A549 (cell line): ENCODE results near the gene BRAT1. TPM values are rescaled to one million over a fixed set of nuclear protein-coding genes. Genes with fewer than 3 reads are reported as not detected.

Source experiments
- ATAC-seq, 2 experiments: fragments of 200-7000 bp in 1 of 2; fragments of >200 bp in 1 of 2; cut with Nextera tagmentation in 1 of 2; cut with Tn5 transposase in 1 of 2; 3 replicates each; pipeline versions ENCODE4 v1.8.0 to v1.9.1; 2018 to 2020; ENCODE audit warnings: mild to moderate bottlenecking in 1 of 2, moderate library complexity in 1 of 2
- CTCF ChIA-PET: fragments of 300-600 bp; sonication (Branson Sonifier 250); formaldehyde crosslinking; extraction: SDS; loops from one replicate; lab custom pipeline; 2021; ENCODE audit warnings: antibody characterized with exemption, inconsistent platforms; lab: Yijun Ruan, JAX
- POLR2A ChIA-PET: fragments of 350-600 bp; formaldehyde crosslinking; extraction: SDS; loops from one replicate; lab custom pipeline; 2021; ENCODE audit warnings: antibody characterized with exemption, inconsistent platforms; lab: Yijun Ruan, JAX
- DNase-seq, 2 experiments: peaks; one replicate each; pipeline versions ENCODE4 v3.0.0 to v3.0.0-alpha.2; 2011 to 2016; ENCODE audit warnings: low read depth in 1 of 2, low spot score in 1 of 2
- FAIRE-seq: peaks from 2 replicates; lab custom pipeline; 2011; peaks lifted over from hg19 to GRCh38; lab: Jason Lieb, UNC
- H3K27ac ChIP-seq, 2 experiments: fragments of >200 bp; sonication (Bioruptor Twin); formaldehyde crosslinking; 3 replicates each; pipeline ENCODE4 v1.5.1; 2016 to 2017
- H3K4me1 ChIP-seq: fragments of >200 bp; sonication (Bioruptor Twin); formaldehyde crosslinking; 3 replicates; pipeline ENCODE4 v1.6.1; 2016
- H3K4me2 ChIP-seq: fragments of >200 bp; sonication (Bioruptor Twin); formaldehyde crosslinking; 3 replicates; pipeline ENCODE4 v1.6.1; 2016
- H3K4me3 ChIP-seq: fragments of >200 bp; sonication (Bioruptor Twin); formaldehyde crosslinking; 3 replicates; pipeline ENCODE4 v1.5.1; 2016
- H3K9me3 ChIP-seq: fragments of >200 bp; sonication (Bioruptor Twin); formaldehyde crosslinking; 3 replicates; pipeline ENCODE4 v1.6.1; 2016
- EHF ChIP-seq: fragments of 250-450 bp; sonication (Bioruptor Pico); IDR thresholded peaks from 2 replicates; pipeline ENCODE4 v1.5.0; 2020; ENCODE audit warnings: mild to moderate bottlenecking
- ESRRA ChIP-seq: fragments of 150-350 bp; IDR thresholded peaks from 2 replicates; pipeline ENCODE4 v1.6.1; 2014; ENCODE audit warnings: mild to moderate bottlenecking, low read length, borderline replicate concordance
- FOSB ChIP-seq: fragments of 250-450 bp; sonication (Bioruptor Pico); IDR thresholded peaks from 2 replicates; pipeline ENCODE4 v1.5.0; 2020; ENCODE audit warnings: mild to moderate bottlenecking, moderate library complexity
- FOSL2 ChIP-seq, 2 experiments: fragments of 450-650 bp in 1 of 2; fragments of >200 bp in 1 of 2; sonication (Bioruptor Twin) in 1 of 2; formaldehyde crosslinking; IDR thresholded peaks; 2 replicates each; pipeline versions ENCODE4 v1.5.0 to v1.6.1; 2016 to 2020; ENCODE audit warnings: mild to moderate bottlenecking in 1 of 2, moderate library complexity in 1 of 2
- FOXS1 ChIP-seq: fragments of 250-450 bp; sonication (Bioruptor Pico); IDR thresholded peaks from 2 replicates; pipeline ENCODE4 v1.5.0; 2020; ENCODE audit warnings: mild to moderate bottlenecking, moderate library complexity
- HOXB13 ChIP-seq: fragments of 250-450 bp; sonication (Bioruptor Pico); IDR thresholded peaks from 2 replicates; pipeline ENCODE4 v1.5.0; 2020; ENCODE audit warnings: low read depth, mild to moderate bottlenecking, moderate library complexity
- HOXB5 ChIP-seq: fragments of 250-450 bp; sonication (Bioruptor Pico); IDR thresholded peaks from 2 replicates; pipeline ENCODE4 v1.5.0; 2020; ENCODE audit warnings: mild to moderate bottlenecking, moderate library complexity
- KDM5A ChIP-seq: fragments of 200-600 bp; sonication (generic); IDR thresholded peaks from 2 replicates; pipeline ENCODE4 v1.6.1; 2016; ENCODE audit warnings: antibody characterized with exemption, mild to moderate bottlenecking
- MAFK ChIP-seq: fragments of 450-650 bp; IDR thresholded peaks from 2 replicates; pipeline ENCODE4 v1.6.1; 2014; ENCODE audit not compliant: partially characterized antibody
- MAZ ChIP-seq: fragments of 150-350 bp; IDR thresholded peaks from 2 replicates; pipeline ENCODE4 v1.6.1; 2014; ENCODE audit warnings: antibody characterized with exemption, low read depth, low read length, borderline replicate concordance
- PHF8 ChIP-seq: fragments of 200-600 bp; sonication (generic); IDR thresholded peaks from 2 replicates; pipeline ENCODE4 v1.6.1; 2016; ENCODE audit warnings: low read depth, mild to moderate bottlenecking, antibody characterized with exemption, moderate library complexity, borderline replicate concordance
- POLR2A ChIP-seq: IDR thresholded peaks from 2 replicates; pipeline ENCODE4 v1.6.1; 2012; ENCODE audit warnings: mild to moderate bottlenecking, low read length
- RARB ChIP-seq: fragments of 250-450 bp; sonication (Bioruptor Pico); IDR thresholded peaks from 2 replicates; pipeline ENCODE4 v1.8.0; 2021; ENCODE audit warnings: mild to moderate bottlenecking, moderate library complexity
- SMC3 ChIP-seq: fragments of >200 bp; sonication (Bioruptor Twin); formaldehyde crosslinking; IDR thresholded peaks from 3 replicates; pipeline ENCODE4 v1.6.1; 2018; ENCODE audit warnings: inconsistent platforms
- TFCP2L1 ChIP-seq: fragments of 250-450 bp; sonication (Bioruptor Pico); IDR thresholded peaks from 2 replicates; pipeline ENCODE4 v1.5.0; 2021; ENCODE audit warnings: mild to moderate bottlenecking
- TP53 ChIP-seq: fragments of 250-450 bp; sonication (Bioruptor Pico); IDR thresholded peaks from 2 replicates; pipeline ENCODE4 v1.5.0; 2021; ENCODE audit warnings: mild to moderate bottlenecking, moderate library complexity
- WGBS: methylation state at CpG from one replicate; pipeline ENCODE4 v1.1.6; 2017; ENCODE audit errors: missing lambda C conversion rate; 5-methylcytosine and 5-hydroxymethylcytosine counted together
- polyA plus RNA-seq, 4 experiments: library from polyadenylated mRNA; depleted of rRNA in 3 of 4; stranded (reverse); fragments of >200 nt; fragmentation: RNase III in 1 of 4; extraction: RNeasy Plus Mini Kit Qiagen cat#74134 plus additional on column Dnase treatment in 1 of 4; gene quantifications; 2 replicates in 3 of 4; 3 replicates in 1 of 4; pipeline ENCODE4 v1.2.3, GENCODE V29; 2011 to 2017
- TF ChIP-seq, protein P1 (sequence below): fragments of 250-450 bp; sonication (Bioruptor Pico); IDR thresholded peaks from 2 replicates; pipeline ENCODE4 v1.5.0; 2020; ENCODE audit warnings: low read depth, mild to moderate bottlenecking, moderate library complexity
- TF ChIP-seq, protein P2 (sequence below): IDR thresholded peaks from 2 replicates; pipeline ENCODE4 v1.6.1; 2012
- TF ChIP-seq, protein P3 (sequence below): fragments of 450-650 bp; IDR thresholded peaks from 2 replicates; pipeline ENCODE4 v1.6.1; 2014; ENCODE audit warnings: antibody characterized with exemption
- TF ChIP-seq, protein P4 (sequence below): fragments of 250-450 bp; sonication (Bioruptor Pico); IDR thresholded peaks from 2 replicates; pipeline ENCODE4 v1.5.0; 2021; ENCODE audit warnings: mild to moderate bottlenecking, moderate library complexity, borderline replicate concordance
- TF ChIP-seq, protein P5 (sequence below): fragments of 150-350 bp; IDR thresholded peaks from 2 replicates; pipeline ENCODE4 v1.6.1; 2014; ENCODE audit warnings: low read depth, mild to moderate bottlenecking, low read length
- TF ChIP-seq, protein P6 (sequence below): IDR thresholded peaks from 2 replicates; pipeline ENCODE4 v1.6.1; 2012; ENCODE audit warnings: low read depth, borderline replicate concordance
- TF ChIP-seq, protein P7 (sequence below): IDR thresholded peaks from 2 replicates; pipeline ENCODE4 v1.6.1; 2012
- TF ChIP-seq, protein P8 (sequence below): fragments of >200 bp; sonication (Bioruptor Twin); formaldehyde crosslinking; IDR thresholded peaks from 3 replicates; pipeline ENCODE4 v1.5.1; 2016

BRAT1 gene
- polyA plus RNA-seq, 2 of the 4 experiments (the other 2 are of a cell fraction), result 11.9 to 25.6 TPM

DNA sequence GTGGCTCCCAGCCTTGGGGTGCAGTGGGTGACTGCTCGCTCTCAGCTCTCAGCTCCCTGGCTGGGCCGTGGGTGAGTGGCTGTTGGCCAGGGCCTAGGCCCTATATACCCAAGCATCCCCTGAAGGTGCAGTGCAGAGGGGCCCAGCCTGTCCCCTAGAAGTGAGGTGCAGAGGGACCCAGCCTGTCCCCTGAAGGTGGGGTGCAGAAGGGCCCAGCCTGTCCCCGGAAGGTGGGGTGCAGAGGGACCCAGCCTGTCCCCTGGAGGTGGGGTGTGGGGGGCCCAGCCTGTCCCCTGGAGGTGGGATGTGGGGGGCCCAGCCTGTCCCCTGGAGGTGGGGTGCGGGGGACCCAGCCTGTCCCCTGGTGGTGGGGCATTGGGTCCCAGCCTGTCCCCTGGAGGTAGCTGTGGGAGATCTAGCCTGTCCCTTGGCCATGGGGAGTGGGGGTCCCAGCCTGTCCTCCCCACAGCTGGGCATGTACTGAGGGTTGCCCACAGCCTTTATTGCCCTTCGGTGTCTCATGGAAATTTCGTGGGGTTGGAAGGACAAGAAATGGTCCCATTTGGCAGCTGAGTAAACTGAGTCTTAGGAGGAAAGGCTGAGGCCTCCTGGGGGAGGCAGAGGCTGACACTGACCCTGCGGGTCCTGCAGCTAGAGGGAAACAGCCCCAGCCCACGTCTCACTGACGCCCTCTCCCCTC lies 53.2 kb downstream of the BRAT1 start:
- CTCF ChIA-PET, result interaction anchor here (0.6 to 4.8 kb wide), 4 partner anchors 32 to 236 kb away, joined by 3 to 28 read pairs (median 4); no protein-coding TSS in a partner anchor
- Histone ChIP-seq H3K4me1 (no peaks in the 10 kb centered on the region), H3K4me2 (no peak overlapping the region)
- FAIRE-seq (no peak), DNase-seq (no peak)
- TF ChIP-seq, protein P1, sequence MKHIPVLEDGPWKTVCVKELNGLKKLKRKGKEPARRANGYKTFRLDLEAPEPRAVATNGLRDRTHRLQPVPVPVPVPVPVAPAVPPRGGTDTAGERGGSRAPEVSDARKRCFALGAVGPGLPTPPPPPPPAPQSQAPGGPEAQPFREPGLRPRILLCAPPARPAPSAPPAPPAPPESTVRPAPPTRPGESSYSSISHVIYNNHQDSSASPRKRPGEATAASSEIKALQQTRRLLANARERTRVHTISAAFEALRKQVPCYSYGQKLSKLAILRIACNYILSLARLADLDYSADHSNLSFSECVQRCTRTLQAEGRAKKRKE, result no peak
- TF ChIP-seq POLR2A (no peak), RARB (no peak), ESRRA (no peak), HOXB5 (CRISPR knock-in tag) (no peak), SMC3 (no peak), PHF8 (no peak), TP53 (CRISPR knock-in tag) (no peak), FOSB (no peak), MAZ (no peak), HOXB13 (no peak)
- TF ChIP-seq, protein P2, sequence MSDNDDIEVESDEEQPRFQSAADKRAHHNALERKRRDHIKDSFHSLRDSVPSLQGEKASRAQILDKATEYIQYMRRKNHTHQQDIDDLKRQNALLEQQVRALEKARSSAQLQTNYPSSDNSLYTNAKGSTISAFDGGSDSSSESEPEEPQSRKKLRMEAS, result no peak
- TF ChIP-seq, protein P3, sequence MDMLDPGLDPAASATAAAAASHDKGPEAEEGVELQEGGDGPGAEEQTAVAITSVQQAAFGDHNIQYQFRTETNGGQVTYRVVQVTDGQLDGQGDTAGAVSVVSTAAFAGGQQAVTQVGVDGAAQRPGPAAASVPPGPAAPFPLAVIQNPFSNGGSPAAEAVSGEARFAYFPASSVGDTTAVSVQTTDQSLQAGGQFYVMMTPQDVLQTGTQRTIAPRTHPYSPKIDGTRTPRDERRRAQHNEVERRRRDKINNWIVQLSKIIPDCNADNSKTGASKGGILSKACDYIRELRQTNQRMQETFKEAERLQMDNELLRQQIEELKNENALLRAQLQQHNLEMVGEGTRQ, result no peak
- TF ChIP-seq, protein P4, sequence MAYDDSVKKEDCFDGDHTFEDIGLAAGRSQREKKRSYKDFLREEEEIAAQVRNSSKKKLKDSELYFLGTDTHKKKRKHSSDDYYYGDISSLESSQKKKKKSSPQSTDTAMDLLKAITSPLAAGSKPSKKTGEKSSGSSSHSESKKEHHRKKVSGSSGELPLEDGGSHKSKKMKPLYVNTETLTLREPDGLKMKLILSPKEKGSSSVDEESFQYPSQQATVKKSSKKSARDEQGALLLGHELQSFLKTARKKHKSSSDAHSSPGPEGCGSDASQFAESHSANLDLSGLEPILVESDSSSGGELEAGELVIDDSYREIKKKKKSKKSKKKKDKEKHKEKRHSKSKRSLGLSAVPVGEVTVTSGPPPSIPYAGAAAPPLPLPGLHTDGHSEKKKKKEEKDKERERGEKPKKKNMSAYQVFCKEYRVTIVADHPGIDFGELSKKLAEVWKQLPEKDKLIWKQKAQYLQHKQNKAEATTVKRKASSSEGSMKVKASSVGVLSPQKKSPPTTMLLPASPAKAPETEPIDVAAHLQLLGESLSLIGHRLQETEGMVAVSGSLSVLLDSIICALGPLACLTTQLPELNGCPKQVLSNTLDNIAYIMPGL, result no peak
- TF ChIP-seq, protein P5, sequence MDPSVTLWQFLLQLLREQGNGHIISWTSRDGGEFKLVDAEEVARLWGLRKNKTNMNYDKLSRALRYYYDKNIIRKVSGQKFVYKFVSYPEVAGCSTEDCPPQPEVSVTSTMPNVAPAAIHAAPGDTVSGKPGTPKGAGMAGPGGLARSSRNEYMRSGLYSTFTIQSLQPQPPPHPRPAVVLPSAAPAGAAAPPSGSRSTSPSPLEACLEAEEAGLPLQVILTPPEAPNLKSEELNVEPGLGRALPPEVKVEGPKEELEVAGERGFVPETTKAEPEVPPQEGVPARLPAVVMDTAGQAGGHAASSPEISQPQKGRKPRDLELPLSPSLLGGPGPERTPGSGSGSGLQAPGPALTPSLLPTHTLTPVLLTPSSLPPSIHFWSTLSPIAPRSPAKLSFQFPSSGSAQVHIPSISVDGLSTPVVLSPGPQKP, result no peak
- TF ChIP-seq, protein P6, sequence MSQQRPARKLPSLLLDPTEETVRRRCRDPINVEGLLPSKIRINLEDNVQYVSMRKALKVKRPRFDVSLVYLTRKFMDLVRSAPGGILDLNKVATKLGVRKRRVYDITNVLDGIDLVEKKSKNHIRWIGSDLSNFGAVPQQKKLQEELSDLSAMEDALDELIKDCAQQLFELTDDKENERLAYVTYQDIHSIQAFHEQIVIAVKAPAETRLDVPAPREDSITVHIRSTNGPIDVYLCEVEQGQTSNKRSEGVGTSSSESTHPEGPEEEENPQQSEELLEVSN, result no peak
- TF ChIP-seq, all 56 proteins: peak for 0
- Histone ChIP-seq H3K9me3 (no peaks in the 10 kb centered on the region), H3K27ac (no peak overlapping the region), H3K4me3 (no peak overlapping the region)
- POLR2A ChIA-PET, result no interaction called here
- peak in 1 of 2 experiments; percentile 13; a peak in 3 of 6 replicates for ATAC-seq
- 62% methylated on average over 6 of the region's 9 CpGs for WGBS

DNA sequence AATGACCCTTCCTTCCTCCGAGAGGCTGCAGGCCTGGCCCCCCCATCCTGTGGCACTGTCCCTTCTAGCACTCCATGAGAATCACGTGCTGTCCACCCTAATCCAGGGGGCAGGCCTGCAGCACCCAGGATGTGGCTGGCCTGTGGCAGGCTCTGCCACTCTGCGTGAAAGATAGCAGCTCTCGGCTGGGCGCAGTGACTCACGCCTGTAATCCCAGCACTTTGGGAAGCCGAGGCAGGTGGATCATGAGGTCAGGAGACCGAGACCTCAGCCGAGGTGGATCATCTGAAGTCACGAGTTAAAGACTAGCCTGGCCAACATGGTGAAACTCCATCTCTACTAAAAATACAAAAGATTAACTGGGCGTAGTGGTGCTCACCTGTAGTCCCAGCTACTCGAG lies 54.6 kb downstream of the BRAT1 start:
- CTCF ChIA-PET, result interaction anchor here (2.2 to 4.8 kb wide), 2 partner anchors 22 to 31 kb away, joined by 7 to 28 read pairs; no protein-coding TSS in a partner anchor
- Histone ChIP-seq H3K4me2 (no peak overlapping the region), H3K4me1 (no peaks in the 10 kb centered on the region), H3K9me3 (no peaks in the 10 kb centered on the region), H3K27ac (no peak overlapping the region), H3K4me3 (no peak overlapping the region)
- POLR2A ChIA-PET, result no interaction called here
- no peak for ATAC-seq
- no peak for FAIRE-seq
- WGBS, result 81% methylated on average over 11 of the region's 12 CpGs
- TF ChIP-seq, protein P7, sequence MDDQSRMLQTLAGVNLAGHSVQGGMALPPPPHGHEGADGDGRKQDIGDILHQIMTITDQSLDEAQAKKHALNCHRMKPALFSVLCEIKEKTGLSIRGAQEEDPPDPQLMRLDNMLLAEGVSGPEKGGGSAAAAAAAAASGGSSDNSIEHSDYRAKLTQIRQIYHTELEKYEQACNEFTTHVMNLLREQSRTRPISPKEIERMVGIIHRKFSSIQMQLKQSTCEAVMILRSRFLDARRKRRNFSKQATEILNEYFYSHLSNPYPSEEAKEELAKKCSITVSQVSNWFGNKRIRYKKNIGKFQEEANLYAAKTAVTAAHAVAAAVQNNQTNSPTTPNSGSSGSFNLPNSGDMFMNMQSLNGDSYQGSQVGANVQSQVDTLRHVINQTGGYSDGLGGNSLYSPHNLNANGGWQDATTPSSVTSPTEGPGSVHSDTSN, result no peak
- no peak for TF ChIP-seq FOXS1
- no peak for TF ChIP-seq KDM5A
- no peak for TF ChIP-seq EHF (CRISPR knock-in tag)
- TF ChIP-seq TFCP2L1 (CRISPR knock-in tag), result no peak
- no peak for TF ChIP-seq MAFK
- TF ChIP-seq, protein P1, result no peak
- TF ChIP-seq, protein P8, sequence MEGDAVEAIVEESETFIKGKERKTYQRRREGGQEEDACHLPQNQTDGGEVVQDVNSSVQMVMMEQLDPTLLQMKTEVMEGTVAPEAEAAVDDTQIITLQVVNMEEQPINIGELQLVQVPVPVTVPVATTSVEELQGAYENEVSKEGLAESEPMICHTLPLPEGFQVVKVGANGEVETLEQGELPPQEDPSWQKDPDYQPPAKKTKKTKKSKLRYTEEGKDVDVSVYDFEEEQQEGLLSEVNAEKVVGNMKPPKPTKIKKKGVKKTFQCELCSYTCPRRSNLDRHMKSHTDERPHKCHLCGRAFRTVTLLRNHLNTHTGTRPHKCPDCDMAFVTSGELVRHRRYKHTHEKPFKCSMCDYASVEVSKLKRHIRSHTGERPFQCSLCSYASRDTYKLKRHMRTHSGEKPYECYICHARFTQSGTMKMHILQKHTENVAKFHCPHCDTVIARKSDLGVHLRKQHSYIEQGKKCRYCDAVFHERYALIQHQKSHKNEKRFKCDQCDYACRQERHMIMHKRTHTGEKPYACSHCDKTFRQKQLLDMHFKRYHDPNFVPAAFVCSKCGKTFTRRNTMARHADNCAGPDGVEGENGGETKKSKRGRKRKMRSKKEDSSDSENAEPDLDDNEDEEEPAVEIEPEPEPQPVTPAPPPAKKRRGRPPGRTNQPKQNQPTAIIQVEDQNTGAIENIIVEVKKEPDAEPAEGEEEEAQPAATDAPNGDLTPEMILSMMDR, result no peak
- no peak for TF ChIP-seq FOSL2 (IDR thresholded peaks at IDR 0.05)
- TF ChIP-seq FOSL2 (CRISPR knock-in tag; IDR thresholded peaks at IDR 0.05), result no peak
- TF ChIP-seq TP53 (CRISPR knock-in tag), result no peak
- TF ChIP-seq, protein P2, result no peak
- no peak for DNase-seq
